A549 (cell line): Measurements from ENCODE around the gene FMNL3.

Experiments used
- CBX8 ChIP-seq: fragments of 200-600 bp; sonication (generic); IDR thresholded peaks from 2 replicates; pipeline ENCODE4 v1.6.1; 2016
- CEBPB ChIP-seq, 2 experiments: fragments of >200 bp in 1 of 2; sonication (Bioruptor Twin) in 1 of 2; formaldehyde crosslinking in 1 of 2; IDR thresholded peaks; 2 replicates each; pipeline ENCODE4 v1.6.1; 2012 to 2016
- ESRRA ChIP-seq: fragments of 150-350 bp; IDR thresholded peaks from 2 replicates; pipeline ENCODE4 v1.6.1; 2014; ENCODE audit warnings: mild to moderate bottlenecking, low read length, borderline replicate concordance
- KDM1A ChIP-seq: fragments of 200-600 bp; sonication (generic); IDR thresholded peaks from 2 replicates; pipeline ENCODE4 v1.6.1; 2016; ENCODE audit warnings: low read depth, mild to moderate bottlenecking
- MYC ChIP-seq: IDR thresholded peaks from 2 replicates; pipeline ENCODE4 v1.6.1; 2012; ENCODE audit warnings: mild to moderate bottlenecking, inconsistent platforms, low read length, improper control_type of control experiment, borderline replicate concordance
- POLR2A ChIP-seq: IDR thresholded peaks from 2 replicates; pipeline ENCODE4 v1.6.1; 2012; ENCODE audit warnings: mild to moderate bottlenecking, low read length
- RNF2 ChIP-seq: fragments of 200-600 bp; sonication (generic); IDR thresholded peaks from 2 replicates; pipeline ENCODE4 v1.6.1; 2016; ENCODE audit warnings: low read depth, mild to moderate bottlenecking, antibody characterized with exemption, moderate library complexity, borderline replicate concordance
- ZSCAN20 ChIP-seq: fragments of 250-450 bp; sonication (Bioruptor Pico); IDR thresholded peaks from 2 replicates; pipeline ENCODE4 v1.8.0; 2022; ENCODE audit warnings: mild to moderate bottlenecking, moderate library complexity
- TF ChIP-seq, protein P1 (sequence below): fragments of >200 bp; sonication (Bioruptor Twin); formaldehyde crosslinking; IDR thresholded peaks from 3 replicates; pipeline ENCODE4 v1.5.1; 2016
- TF ChIP-seq, protein P2 (sequence below): fragments of 150-350 bp; IDR thresholded peaks from 2 replicates; pipeline ENCODE4 v1.6.1; 2014; ENCODE audit warnings: low read depth, mild to moderate bottlenecking, low read length

- TF ChIP-seq MYC, result no peak
- no peak for TF ChIP-seq POLR2A
- no peak for TF ChIP-seq ZSCAN20 (CRISPR knock-in tag)
- TF ChIP-seq, protein P1, sequence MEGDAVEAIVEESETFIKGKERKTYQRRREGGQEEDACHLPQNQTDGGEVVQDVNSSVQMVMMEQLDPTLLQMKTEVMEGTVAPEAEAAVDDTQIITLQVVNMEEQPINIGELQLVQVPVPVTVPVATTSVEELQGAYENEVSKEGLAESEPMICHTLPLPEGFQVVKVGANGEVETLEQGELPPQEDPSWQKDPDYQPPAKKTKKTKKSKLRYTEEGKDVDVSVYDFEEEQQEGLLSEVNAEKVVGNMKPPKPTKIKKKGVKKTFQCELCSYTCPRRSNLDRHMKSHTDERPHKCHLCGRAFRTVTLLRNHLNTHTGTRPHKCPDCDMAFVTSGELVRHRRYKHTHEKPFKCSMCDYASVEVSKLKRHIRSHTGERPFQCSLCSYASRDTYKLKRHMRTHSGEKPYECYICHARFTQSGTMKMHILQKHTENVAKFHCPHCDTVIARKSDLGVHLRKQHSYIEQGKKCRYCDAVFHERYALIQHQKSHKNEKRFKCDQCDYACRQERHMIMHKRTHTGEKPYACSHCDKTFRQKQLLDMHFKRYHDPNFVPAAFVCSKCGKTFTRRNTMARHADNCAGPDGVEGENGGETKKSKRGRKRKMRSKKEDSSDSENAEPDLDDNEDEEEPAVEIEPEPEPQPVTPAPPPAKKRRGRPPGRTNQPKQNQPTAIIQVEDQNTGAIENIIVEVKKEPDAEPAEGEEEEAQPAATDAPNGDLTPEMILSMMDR, result no peak
- TF ChIP-seq CBX8, result no peak
- no peak for TF ChIP-seq ESRRA
- no peak for TF ChIP-seq KDM1A
- TF ChIP-seq RNF2, result no peak
- TF ChIP-seq, protein P2, sequence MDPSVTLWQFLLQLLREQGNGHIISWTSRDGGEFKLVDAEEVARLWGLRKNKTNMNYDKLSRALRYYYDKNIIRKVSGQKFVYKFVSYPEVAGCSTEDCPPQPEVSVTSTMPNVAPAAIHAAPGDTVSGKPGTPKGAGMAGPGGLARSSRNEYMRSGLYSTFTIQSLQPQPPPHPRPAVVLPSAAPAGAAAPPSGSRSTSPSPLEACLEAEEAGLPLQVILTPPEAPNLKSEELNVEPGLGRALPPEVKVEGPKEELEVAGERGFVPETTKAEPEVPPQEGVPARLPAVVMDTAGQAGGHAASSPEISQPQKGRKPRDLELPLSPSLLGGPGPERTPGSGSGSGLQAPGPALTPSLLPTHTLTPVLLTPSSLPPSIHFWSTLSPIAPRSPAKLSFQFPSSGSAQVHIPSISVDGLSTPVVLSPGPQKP, result no peak
- TF ChIP-seq CEBPB (IDR thresholded peaks at IDR 0.05), result no peak
Measured at GRCh38 chr12:49652921-49653520, 54.2 kb downstream of the FMNL3 start.
